ENCODE results near the gene NRN1L.
A peak's percentile ranks its signal among the peaks of the same experiment; 100 is the strongest.
"Not testable (repeated sequence)": the region's sequence is repeated elsewhere in the genome, so short reads cannot be mapped to it uniquely, and the experiment has no call there.

The NRN1L gene

GRCh38 chr16:67862623-67863583 is 21.8 kb upstream of the NRN1L start:
- Histone ChIP-seq H3K4me3 (peak overlapping the region in 1 of 2 donors; percentile 17), H3K4me1 (peaks cover 22 to 55% (median 40%) of the 10 kb centered on the region in 4 donors), H3K27me3 (no peaks in the 10 kb centered on the region), H3K27ac (peak overlapping the region; percentile 83 to 91), H3K36me3 (peaks cover 17 to 31% (median 28%) of the 10 kb centered on the region in 3 donors), H3K9me3 (no peaks in the 10 kb centered on the region)
- intact Hi-C loops (cut with DNase I; ENCODE audit: low total_unique reads) = no loop called here
- DNase-seq = peak; percentile 88 to 95
- TF ChIP-seq CTCF (IDR thresholded peaks at IDR 0.05) = peak in 1 of 2 experiments; percentile 11

GRCh38 chr16:67864044-67864443 is 20.6 kb upstream of the NRN1L start:
- intact Hi-C loops (cut with DNase I; ENCODE audit: low total_unique reads); H3K9me3 ChIP-seq; H3K4me3 ChIP-seq; DNase-seq; H3K27me3 ChIP-seq: not testable (repeated sequence)
- peak overlapping the region; percentile 83 to 91 for H3K27ac ChIP-seq
- peaks cover 25 to 43% (median 39%) of the 10 kb centered on the region in 3 donors for H3K36me3 ChIP-seq
- peaks cover 22 to 47% (median 33%) of the 10 kb centered on the region in 4 donors for H3K4me1 ChIP-seq

- Histone ChIP-seq H3K36me3 (peaks cover 25 to 47% (median 45%) of the 10 kb centered on the region in 3 donors), H3K4me3 (no peak overlapping the region), H3K4me1 (peaks cover 22 to 47% (median 33%) of the 10 kb centered on the region in 4 donors), H3K27me3 (no peaks in the 10 kb centered on the region), H3K9me3 (no peaks in the 10 kb centered on the region), H3K27ac (peak overlapping the region; percentile 43 to 83)
- intact Hi-C loops (cut with DNase I; ENCODE audit: low total_unique reads) = no loop called here
- no peak for TF ChIP-seq CTCF (IDR thresholded peaks at IDR 0.05)
- no peak for DNase-seq
These were observed 20.1 kb upstream of the NRN1L start for GRCh38 chr16:67864594-67864993.

- Histone ChIP-seq H3K4me3 (no peak overlapping the region), H3K4me1 (peaks cover 22 to 47% (median 33%) of the 10 kb centered on the region in 4 donors), H3K9me3 (no peaks in the 10 kb centered on the region), H3K36me3 (peaks cover 32 to 54% (median 52%) of the 10 kb centered on the region in 3 donors), H3K27me3 (no peaks in the 10 kb centered on the region), H3K27ac (peak overlapping the region in 1 of 2 donors; percentile 43)
- intact Hi-C loops (cut with DNase I; ENCODE audit: low total_unique reads) = no loop called here
- DNase-seq = no peak
- no peak for TF ChIP-seq CTCF (IDR thresholded peaks at IDR 0.05)
These were observed 19.4 kb upstream of the NRN1L start for GRCh38 chr16:67865318-67865717.

DNA sequence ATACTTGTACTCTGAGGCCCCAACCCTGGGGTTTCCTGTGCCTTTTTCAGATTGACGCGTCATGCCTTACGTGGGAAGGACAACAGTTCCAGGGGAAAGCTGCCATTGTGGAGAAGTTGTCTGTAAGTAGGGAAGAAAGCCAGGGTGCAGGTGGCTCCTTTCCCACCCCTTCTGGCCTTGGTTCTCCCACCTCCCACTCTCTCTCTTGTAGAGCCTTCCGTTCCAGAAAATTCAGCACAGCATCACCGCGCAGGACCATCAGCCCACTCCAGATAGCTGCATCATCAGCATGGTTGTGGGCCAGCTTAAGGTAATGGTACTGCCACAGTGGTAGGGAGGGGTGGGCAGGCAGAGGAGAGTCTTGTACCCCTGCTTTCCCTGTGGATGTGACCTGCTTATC is 16.4 kb upstream of the NRN1L start:
- DNase-seq = no peak
- no peak overlapping the region for H3K4me3 ChIP-seq
- H3K4me1 ChIP-seq = peaks cover 7 to 24% (median 15%) of the 10 kb centered on the region in 4 donors
- intact Hi-C loops (cut with DNase I; ENCODE audit: low total_unique reads) = no loop called here
- peaks cover 32 to 67% (median 62%) of the 10 kb centered on the region in 3 donors for H3K36me3 ChIP-seq
- no peaks in the 10 kb centered on the region for H3K9me3 ChIP-seq
- TF ChIP-seq CTCF (IDR thresholded peaks at IDR 0.05) = no peak
- no peak overlapping the region for H3K27ac ChIP-seq
- no peaks in the 10 kb centered on the region for H3K27me3 ChIP-seq

DNA sequence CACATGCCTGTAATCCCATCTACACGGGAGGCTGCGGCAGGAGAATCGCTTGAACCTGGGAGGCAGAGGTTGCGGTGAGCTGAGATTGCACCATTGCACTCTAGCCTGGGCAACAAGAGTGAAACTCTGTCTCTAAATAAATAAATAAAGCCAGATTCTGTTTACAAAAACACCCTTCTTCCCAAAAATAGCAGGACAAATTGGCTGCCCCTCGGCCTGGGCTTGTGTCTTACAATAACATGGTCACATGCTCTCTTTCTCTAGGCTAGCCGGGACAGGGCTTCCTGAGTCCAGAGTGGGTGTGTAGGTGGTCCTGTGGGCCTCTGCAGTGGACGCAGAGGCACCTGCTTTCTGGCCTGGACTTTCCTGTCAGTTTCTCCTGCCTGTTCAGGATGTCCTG is 15.0 kb upstream of the NRN1L start:
- no peaks in the 10 kb centered on the region for H3K9me3 ChIP-seq
- no peak for TF ChIP-seq CTCF (IDR thresholded peaks at IDR 0.05)
- H3K4me1 ChIP-seq = peaks cover 0 to 24% (median 18%) of the 10 kb centered on the region in 4 donors
- intact Hi-C loops (cut with DNase I; ENCODE audit: low total_unique reads) = no loop called here
- no peak overlapping the region for H3K4me3 ChIP-seq
- H3K36me3 ChIP-seq = peaks cover 32 to 67% (median 62%) of the 10 kb centered on the region in 3 donors
- no peak overlapping the region for H3K27ac ChIP-seq
- no peaks in the 10 kb centered on the region for H3K27me3 ChIP-seq
- no peak for DNase-seq

All from tibial artery (tissue), 4 donors.